HepG2 (cell line): ENCODE results near the gene PCBP1. TPM values are rescaled to one million over a fixed set of nuclear protein-coding genes. Genes with fewer than 3 reads are reported as not detected.

ENCODE experiments used
- BRD4 ChIP-seq: sonication (generic); formaldehyde crosslinking; IDR thresholded peaks from 2 replicates; pipeline ENCODE4 v1.4.0; 2020; ENCODE audit warnings: missing genetic modification reagents
- CBX5 ChIP-seq: sonication (generic); formaldehyde crosslinking; IDR thresholded peaks from 2 replicates; pipeline ENCODE4 v1.4.0; 2020; ENCODE audit warnings: missing genetic modification reagents, borderline replicate concordance
- FOSL2 ChIP-seq: sonication (generic); formaldehyde crosslinking; IDR thresholded peaks from 2 replicates; pipeline ENCODE4 v1.4.0; 2020; ENCODE audit warnings: missing genetic modification reagents
- MTF1 ChIP-seq: sonication (generic); formaldehyde crosslinking; IDR thresholded peaks from 2 replicates; pipeline ENCODE4 v1.5.0; 2020; ENCODE audit warnings: missing genetic modification reagents
- MYC ChIP-seq: sonication (generic); formaldehyde crosslinking; IDR thresholded peaks from 2 replicates; pipeline ENCODE4 v1.9.0; 2021; ENCODE audit warnings: missing genetic modification reagents, borderline replicate concordance
- PAX8 ChIP-seq: sonication (generic); formaldehyde crosslinking; IDR thresholded peaks from 2 replicates; pipeline ENCODE4 v1.8.0; 2022; ENCODE audit warnings: mild to moderate bottlenecking, missing genetic modification reagents, borderline replicate concordance
- RFXAP ChIP-seq: sonication (generic); formaldehyde crosslinking; IDR thresholded peaks from 2 replicates; pipeline ENCODE4 v1.4.0; 2020; ENCODE audit warnings: missing genetic modification reagents, borderline replicate concordance
- RXRA ChIP-seq: sonication (generic); formaldehyde crosslinking; IDR thresholded peaks from 2 replicates; pipeline ENCODE4 v1.5.1; 2020; ENCODE audit warnings: missing genetic modification reagents
- SMAD9 ChIP-seq: sonication (generic); formaldehyde crosslinking; IDR thresholded peaks from 2 replicates; pipeline ENCODE4 v1.5.1; 2020; ENCODE audit warnings: mild to moderate bottlenecking, missing genetic modification reagents
- TBX3 ChIP-seq: fragments of 450-650 bp; IDR thresholded peaks from 2 replicates; pipeline ENCODE4 v1.6.1; 2017; ENCODE audit warnings: antibody characterized with exemption, mild to moderate bottlenecking, inconsistent platforms, borderline replicate concordance
- TMF1 ChIP-seq: sonication (generic); formaldehyde crosslinking; IDR thresholded peaks from 2 replicates; pipeline ENCODE4 v1.8.1; 2022; ENCODE audit warnings: low read depth, missing genetic modification reagents
- ZBTB14 ChIP-seq: sonication (generic); formaldehyde crosslinking; IDR thresholded peaks from 2 replicates; pipeline ENCODE4 v1.4.0; 2020; ENCODE audit warnings: missing genetic modification reagents
- ZBTB3 ChIP-seq: sonication (generic); formaldehyde crosslinking; IDR thresholded peaks from 2 replicates; pipeline ENCODE4 v1.4.0; 2020; ENCODE audit warnings: low read depth, mild to moderate bottlenecking, moderate library complexity, missing genetic modification reagents, borderline replicate concordance
- ZBTB37 ChIP-seq: sonication (generic); formaldehyde crosslinking; IDR thresholded peaks from 2 replicates; pipeline ENCODE4 v1.4.0; 2020; ENCODE audit warnings: mild to moderate bottlenecking, missing genetic modification reagents
- ZMYM4 ChIP-seq: sonication (generic); formaldehyde crosslinking; IDR thresholded peaks from 2 replicates; pipeline ENCODE4 v1.8.1; 2023; ENCODE audit warnings: mild to moderate bottlenecking, missing genetic modification reagents
- ZNF12 ChIP-seq: sonication (generic); formaldehyde crosslinking; IDR thresholded peaks from 2 replicates; pipeline ENCODE4 v1.5.0; 2020; ENCODE audit warnings: missing genetic modification reagents
- ZNF207 ChIP-seq: fragments of 450-650 bp; IDR thresholded peaks from 2 replicates; pipeline ENCODE4 v1.6.1; 2016; ENCODE audit warnings: antibody characterized with exemption, borderline replicate concordance
- ZNF367 ChIP-seq: sonication (generic); formaldehyde crosslinking; IDR thresholded peaks from 2 replicates; pipeline ENCODE4 v1.4.0; 2020; ENCODE audit warnings: missing genetic modification reagents, borderline replicate concordance
- ZNF44 ChIP-seq: sonication (generic); formaldehyde crosslinking; IDR thresholded peaks from 2 replicates; pipeline ENCODE4 v1.5.1; 2020; ENCODE audit warnings: mild to moderate bottlenecking, missing genetic modification reagents
- ZNF558 ChIP-seq: sonication (generic); formaldehyde crosslinking; IDR thresholded peaks from 2 replicates; pipeline ENCODE4 v1.9.0; 2022; ENCODE audit warnings: mild to moderate bottlenecking, missing genetic modification reagents, borderline replicate concordance
- ZNF614 ChIP-seq: IDR thresholded peaks from 2 replicates; pipeline ENCODE4 v1.6.1; 2018; ENCODE audit warnings: missing biosample characterization, missing genetic modification reagents, inconsistent platforms, borderline replicate concordance
- ZNF672 ChIP-seq: sonication (generic); formaldehyde crosslinking; IDR thresholded peaks from 2 replicates; pipeline ENCODE4 v1.8.1; 2022; ENCODE audit warnings: missing genetic modification reagents
- ZNF687 ChIP-seq: sonication (generic); formaldehyde crosslinking; IDR thresholded peaks from 2 replicates; pipeline ENCODE4 v1.5.1; 2020; ENCODE audit warnings: mild to moderate bottlenecking, missing genetic modification reagents, moderate library complexity
- ZNF75D ChIP-seq: sonication (generic); formaldehyde crosslinking; IDR thresholded peaks from 2 replicates; pipeline ENCODE4 v1.8.1; 2023; ENCODE audit warnings: missing genetic modification reagents, mild to moderate bottlenecking, borderline replicate concordance
- ZSCAN12 ChIP-seq: sonication (generic); formaldehyde crosslinking; IDR thresholded peaks from 2 replicates; pipeline ENCODE4 v1.9.0; 2021; ENCODE audit warnings: mild to moderate bottlenecking, missing genetic modification reagents
- polyA plus RNA-seq, 8 experiments: library from polyadenylated mRNA; depleted of rRNA in 3 of 8; stranded (reverse) in 7 of 8; unstranded in 1 of 8; fragments of >200 nt; fragmentation: Illumina TruSeq in 4 of 8; extraction: Trizol in 4 of 8; gene quantifications; 2 replicates each; pipeline versions ENCODE4 v1.2.1 to v1.2.3, GENCODE V29; 2011 to 2016; ENCODE audit warnings: low read depth in 4 of 8, missing spikeins in 1 of 8, mixed read lengths in 1 of 8; ENCODE audit not compliant: insufficient read depth in 1 of 8
- total RNA-seq, 5 experiments: library from RNA; depleted of rRNA; stranded (reverse); fragments of >200 nt; fragmentation: Illumina TruSeq; extraction: Trizol; gene quantifications; 2 replicates each; pipeline ENCODE4 v1.2.3, GENCODE V29; 2016; ENCODE audit warnings: low read depth in 1 of 5

PCBP1 gene
- total and polyA plus RNA-seq, 2 of the 13 experiments (the other 11 are each of a cell fraction or from before 2014, with no cell fraction given), result 32.0 to 137 TPM

GRCh38 chr2:70086278-70086837 lies 919 bp upstream of the PCBP1 start (continued):
- TF ChIP-seq ZSCAN12 (CRISPR knock-in tag) (peak; percentile 95; the same call in 1 of the 2 replicates), PAX8 (CRISPR knock-in tag) (0 out of 2 replicates have a peak, but pooled peaks have one; percentile 91), ZNF75D (peak; percentile 81; the same call in 1 of the 2 replicates), ZNF687 (CRISPR knock-in tag) (peak; percentile 98), ZBTB14 (CRISPR knock-in tag) (no peak), TMF1 (CRISPR knock-in tag) (peak; percentile 7; the same call in 1 of the 2 replicates), RXRA (CRISPR knock-in tag) (peak; percentile 76), SMAD9 (0 out of 2 replicates have a peak, but pooled peaks have one; percentile 34), MTF1 (CRISPR knock-in tag) (peak; percentile 84), ZNF672 (no peak), BRD4 (CRISPR knock-in tag) (peak; percentile 100), ZMYM4 (CRISPR knock-in tag) (peak; percentile 58; the same call in 1 of the 2 replicates), ZBTB3 (0 out of 2 replicates have a peak, but pooled peaks have one; percentile 76), ZNF558 (no peak; the same call in 1 of the 2 replicates), MYC (CRISPR knock-in tag) (peak; percentile 9; the same call in 1 of the 2 replicates), CBX5 (CRISPR knock-in tag) (no peak), ZNF367 (CRISPR knock-in tag) (peak; percentile 48; the same call in 1 of the 2 replicates), TBX3 (peak; percentile 58; the same call in 1 of the 2 replicates), ZNF44 (no peak), ZNF207 (no peak), ZBTB37 (CRISPR knock-in tag) (no peak), ZNF614 (no peak; the same call in 1 of the 2 replicates), ZNF12 (CRISPR knock-in tag) (peak; percentile 70; the same call in 1 of the 2 replicates), FOSL2 (CRISPR knock-in tag) (peak; percentile 6; the same call in 1 of the 2 replicates), RFXAP (CRISPR knock-in tag) (peak; percentile 89)
